Activated naive CD4-positive, alpha-beta T cell treated with anti-CD3 and anti-CD28 coated beads, Interleukin-2, amount 50 U/mL, for 24 hours (primary cell): ENCODE results near the gene E2F2.

Experiments used
- H3K27ac Mint-ChIP-seq: one replicate; pipeline ENCODE4 v1.8.0; 2021; ENCODE audit warnings: mild to moderate bottlenecking, mixed read lengths
- H3K27me3 Mint-ChIP-seq: one replicate; pipeline ENCODE4 v1.8.0; 2021; ENCODE audit warnings: mixed read lengths
- H3K36me3 Mint-ChIP-seq: one replicate; pipeline ENCODE4 v1.8.0; 2021; ENCODE audit warnings: mixed read lengths
- H3K4me1 Mint-ChIP-seq: one replicate; pipeline ENCODE4 v1.8.0; 2021; ENCODE audit warnings: mixed read lengths
- H3K4me3 Mint-ChIP-seq: one replicate; pipeline ENCODE4 v1.8.0; 2021; ENCODE audit warnings: mild to moderate bottlenecking, mixed read lengths
- H3K9me3 Mint-ChIP-seq: one replicate; pipeline ENCODE4 v1.8.0; 2021; ENCODE audit warnings: mixed read lengths

The E2F2 gene

GRCh38 chr1:23530747-23531561, at the start of gene E2F2:
E2F2 (minus strand) TSS chr1:23531233; CDS start chr1:23530793, 440 bp downstream.
- no peaks in the 10 kb centered on the region for H3K9me3 Mint-ChIP-seq
- peak within 1 kb of the TSS; percentile 91 for H3K4me3 Mint-ChIP-seq
- no peaks in the 10 kb centered on the region for H3K36me3 Mint-ChIP-seq
- H3K27ac Mint-ChIP-seq, result peak within 1 kb of the TSS; percentile 88
- peaks cover 1% of the 10 kb centered on the region for H3K27me3 Mint-ChIP-seq
- peaks cover 63% of the 10 kb centered on the region for H3K4me1 Mint-ChIP-seq

- peak overlapping the region; percentile 57 for H3K4me3 Mint-ChIP-seq
- H3K4me1 Mint-ChIP-seq, result peaks cover 53% of the 10 kb centered on the region
- no peaks in the 10 kb centered on the region for H3K9me3 Mint-ChIP-seq
- no peaks in the 10 kb centered on the region for H3K36me3 Mint-ChIP-seq
- H3K27ac Mint-ChIP-seq, result peak overlapping the region; percentile 81
- H3K27me3 Mint-ChIP-seq, result no peaks in the 10 kb centered on the region
Measured at GRCh38 chr1:23578997-23579363, 47.9 kb upstream of the E2F2 start.

GRCh38 chr1:23578311-23578996, 47.4 kb upstream of the E2F2 start:
- Mint-ChIP-seq H3K4me1 (peaks cover 53% of the 10 kb centered on the region), H3K9me3 (no peaks in the 10 kb centered on the region), H3K4me3 (peak overlapping the region; percentile 57), H3K36me3 (no peaks in the 10 kb centered on the region), H3K27ac (peak overlapping the region; percentile 84), H3K27me3 (no peaks in the 10 kb centered on the region)

- peak overlapping the region; percentile 72 for H3K4me3 Mint-ChIP-seq
- H3K4me1 Mint-ChIP-seq, result peaks cover 53% of the 10 kb centered on the region
- peak overlapping the region; percentile 86 for H3K27ac Mint-ChIP-seq
- H3K9me3 Mint-ChIP-seq, result no peaks in the 10 kb centered on the region
- H3K36me3 Mint-ChIP-seq, result no peaks in the 10 kb centered on the region
- H3K27me3 Mint-ChIP-seq, result no peaks in the 10 kb centered on the region
Measured at GRCh38 chr1:23577056-23578004, 46.3 kb upstream of the E2F2 start.

- Mint-ChIP-seq H3K36me3 (no peaks in the 10 kb centered on the region), H3K27me3 (no peaks in the 10 kb centered on the region), H3K4me1 (peaks cover 53% of the 10 kb centered on the region), H3K9me3 (no peaks in the 10 kb centered on the region), H3K4me3 (peak overlapping the region; percentile 72), H3K27ac (peak overlapping the region; percentile 86)
Measured at GRCh38 chr1:23576338-23577055, 45.5 kb upstream of the E2F2 start.

- Mint-ChIP-seq H3K9me3 (no peaks in the 10 kb centered on the region), H3K36me3 (no peaks in the 10 kb centered on the region), H3K4me1 (peaks cover 45% of the 10 kb centered on the region), H3K27ac (peak overlapping the region; percentile 14), H3K27me3 (no peaks in the 10 kb centered on the region), H3K4me3 (no peak overlapping the region)
Measured at GRCh38 chr1:23575226-23575810, 44.3 kb upstream of the E2F2 start.

- H3K27ac Mint-ChIP-seq, result no peak overlapping the region
- no peaks in the 10 kb centered on the region for H3K27me3 Mint-ChIP-seq
- H3K9me3 Mint-ChIP-seq, result no peaks in the 10 kb centered on the region
- no peaks in the 10 kb centered on the region for H3K36me3 Mint-ChIP-seq
- H3K4me1 Mint-ChIP-seq, result peaks cover 45% of the 10 kb centered on the region
- H3K4me3 Mint-ChIP-seq, result no peak overlapping the region
Measured at GRCh38 chr1:23574265-23574754, 43.3 kb upstream of the E2F2 start.

GRCh38 chr1:23573574-23574182, 42.6 kb upstream of the E2F2 start:
- H3K9me3 Mint-ChIP-seq, result no peaks in the 10 kb centered on the region
- H3K36me3 Mint-ChIP-seq, result no peaks in the 10 kb centered on the region
- peaks cover under 1% of the 10 kb centered on the region for H3K27me3 Mint-ChIP-seq
- peaks cover 43% of the 10 kb centered on the region for H3K4me1 Mint-ChIP-seq
- no peak overlapping the region for H3K4me3 Mint-ChIP-seq
- no peak overlapping the region for H3K27ac Mint-ChIP-seq

- Mint-ChIP-seq H3K27me3 (peaks cover 3% of the 10 kb centered on the region), H3K9me3 (no peaks in the 10 kb centered on the region), H3K27ac (no peak overlapping the region), H3K4me3 (no peak overlapping the region), H3K4me1 (peaks cover 34% of the 10 kb centered on the region), H3K36me3 (no peaks in the 10 kb centered on the region)
Measured at GRCh38 chr1:23571465-23571864, 40.4 kb upstream of the E2F2 start.

GRCh38 chr1:23570001-23570691, 39.1 kb upstream of the E2F2 start:
- H3K27ac Mint-ChIP-seq, result no peak overlapping the region
- no peaks in the 10 kb centered on the region for H3K36me3 Mint-ChIP-seq
- H3K9me3 Mint-ChIP-seq, result no peaks in the 10 kb centered on the region
- peak overlapping the region; percentile 15 for H3K4me3 Mint-ChIP-seq
- peaks cover 3% of the 10 kb centered on the region for H3K27me3 Mint-ChIP-seq
- H3K4me1 Mint-ChIP-seq, result peaks cover 32% of the 10 kb centered on the region

GRCh38 chr1:23568608-23569383, 37.8 kb upstream of the E2F2 start:
- Mint-ChIP-seq H3K36me3 (no peaks in the 10 kb centered on the region), H3K27ac (peak overlapping the region; percentile 94), H3K27me3 (peaks cover 3% of the 10 kb centered on the region), H3K4me3 (peak overlapping the region; percentile 93), H3K4me1 (peaks cover 24% of the 10 kb centered on the region), H3K9me3 (no peaks in the 10 kb centered on the region)

GRCh38 chr1:23567996-23568607, 37.1 kb upstream of the E2F2 start:
- Mint-ChIP-seq H3K27ac (peak overlapping the region; percentile 94), H3K9me3 (no peaks in the 10 kb centered on the region), H3K36me3 (no peaks in the 10 kb centered on the region), H3K4me3 (peak overlapping the region; percentile 93), H3K27me3 (peaks cover 3% of the 10 kb centered on the region), H3K4me1 (peaks cover 31% of the 10 kb centered on the region)

- peaks cover 36% of the 10 kb centered on the region for H3K4me1 Mint-ChIP-seq
- H3K9me3 Mint-ChIP-seq, result no peaks in the 10 kb centered on the region
- H3K4me3 Mint-ChIP-seq, result peak overlapping the region; percentile 77
- no peak overlapping the region for H3K27ac Mint-ChIP-seq
- no peaks in the 10 kb centered on the region for H3K36me3 Mint-ChIP-seq
- peaks cover 3% of the 10 kb centered on the region for H3K27me3 Mint-ChIP-seq
Measured at GRCh38 chr1:23567629-23567995, 36.6 kb upstream of the E2F2 start.
